ENCODE results near the gene JAML.
A peak's percentile ranks its signal among the peaks of the same experiment; 100 is the strongest.

Gene JAML

DNA sequence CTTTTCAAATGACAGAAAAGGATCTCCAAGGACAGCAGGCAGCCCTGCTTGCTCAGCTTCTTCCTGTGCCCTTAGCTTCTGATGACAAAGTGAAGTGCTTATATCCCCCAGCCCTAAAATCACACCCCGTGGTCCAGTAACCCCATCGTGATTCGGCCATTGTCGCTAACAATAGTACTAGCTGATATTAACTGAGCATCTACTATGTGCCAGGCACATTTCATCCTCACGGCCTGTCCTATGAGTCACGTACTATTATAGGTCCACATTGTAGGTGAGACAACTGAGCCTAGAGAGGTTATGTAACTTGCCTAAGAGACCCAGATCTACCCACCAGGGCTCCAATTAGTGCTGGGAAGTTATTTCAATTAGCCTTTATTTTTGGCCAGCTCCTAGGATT is 78.3 kb downstream of the JAML start:
- DNase-seq (ENCODE audit: low read depth, low spot score): no peak

- peak; percentile 88 for DNase-seq (ENCODE audit: low read depth, low spot score)
Observed at GRCh38 chr11:118145285-118146227, 79.3 kb downstream of the JAML start.

DNA sequence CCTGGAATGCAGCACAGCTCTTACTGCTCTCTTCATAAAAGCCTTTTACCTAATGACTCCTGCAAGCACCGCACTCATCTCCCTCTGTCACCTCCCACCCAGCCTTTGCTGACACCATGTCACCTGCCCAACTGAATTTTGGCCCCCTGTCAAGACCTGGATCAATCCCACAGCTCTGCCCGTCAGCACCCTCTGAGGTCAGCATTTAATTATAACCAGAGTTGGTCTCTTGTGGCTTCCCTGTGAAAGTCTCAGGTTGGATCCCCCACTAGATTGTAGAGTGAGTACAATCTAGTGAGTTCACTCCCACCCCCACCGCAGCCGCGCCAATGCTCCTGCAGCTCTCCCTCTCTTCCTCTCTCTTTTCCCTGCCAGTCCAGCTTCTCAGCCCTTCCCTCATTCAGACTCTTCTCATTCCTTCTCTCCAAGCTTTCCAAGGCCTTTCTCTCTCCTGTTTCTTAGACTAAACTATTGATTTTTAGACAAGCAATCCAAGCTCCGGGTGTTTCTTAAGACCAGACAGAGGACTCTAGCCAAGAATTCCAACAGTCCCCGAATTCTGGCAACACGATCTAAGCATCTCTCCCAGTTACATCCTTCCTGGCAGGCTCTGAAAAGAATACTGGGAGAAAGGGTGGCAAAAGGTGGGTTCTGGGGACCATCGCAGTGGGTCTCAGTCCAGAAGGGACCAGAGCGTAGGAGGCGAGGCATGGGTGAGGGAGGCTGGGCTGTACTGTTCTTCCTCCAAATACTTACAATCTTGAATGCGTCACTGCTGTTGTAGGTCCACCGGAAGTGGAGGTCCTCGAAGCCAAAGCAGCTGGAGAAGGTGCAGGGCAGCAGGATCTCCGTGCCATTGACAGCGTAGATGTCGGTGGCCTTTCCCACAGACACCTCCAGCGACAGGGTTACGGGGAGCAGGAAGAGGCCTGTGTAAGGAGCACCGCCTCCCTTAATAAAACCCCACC is 80.2 kb downstream of the JAML start:
- DNase-seq (ENCODE audit: low read depth, low spot score): no peak

Measured in astrocyte of the hippocampus (primary cell).